RWPE1 (cell line): ENCODE results near the gene FCN1.

Source experiments
- CTCF ChIA-PET: fragments of 350-600 bp; sonication (Branson Sonifier 250); formaldehyde crosslinking; extraction: SDS; loops from one replicate; lab custom pipeline; 2021; lab: Yijun Ruan, JAX
- POLR2A ChIA-PET: fragments of 400-600 bp; formaldehyde crosslinking; extraction: SDS; loops from one replicate; lab custom pipeline; 2020; ENCODE audit warnings: antibody characterized with exemption; ENCODE audit not compliant: low non-redundant PET; lab: Yijun Ruan, JAX
- DNase-seq: peaks from one replicate; pipeline ENCODE4 v3.0.0; 2012; ENCODE audit warnings: low spot score
- H3K27ac ChIP-seq: fragments of 450-650 bp; 2 replicates; pipeline ENCODE4 v1.5.1; 2017
- CTCF ChIP-seq: fragments of 450-650 bp; conservative IDR thresholded peaks from 2 replicates; pipeline ENCODE4 v1.5.1; 2017; ENCODE audit warnings: low read depth, mild to moderate bottlenecking

FCN1 gene

DNA sequence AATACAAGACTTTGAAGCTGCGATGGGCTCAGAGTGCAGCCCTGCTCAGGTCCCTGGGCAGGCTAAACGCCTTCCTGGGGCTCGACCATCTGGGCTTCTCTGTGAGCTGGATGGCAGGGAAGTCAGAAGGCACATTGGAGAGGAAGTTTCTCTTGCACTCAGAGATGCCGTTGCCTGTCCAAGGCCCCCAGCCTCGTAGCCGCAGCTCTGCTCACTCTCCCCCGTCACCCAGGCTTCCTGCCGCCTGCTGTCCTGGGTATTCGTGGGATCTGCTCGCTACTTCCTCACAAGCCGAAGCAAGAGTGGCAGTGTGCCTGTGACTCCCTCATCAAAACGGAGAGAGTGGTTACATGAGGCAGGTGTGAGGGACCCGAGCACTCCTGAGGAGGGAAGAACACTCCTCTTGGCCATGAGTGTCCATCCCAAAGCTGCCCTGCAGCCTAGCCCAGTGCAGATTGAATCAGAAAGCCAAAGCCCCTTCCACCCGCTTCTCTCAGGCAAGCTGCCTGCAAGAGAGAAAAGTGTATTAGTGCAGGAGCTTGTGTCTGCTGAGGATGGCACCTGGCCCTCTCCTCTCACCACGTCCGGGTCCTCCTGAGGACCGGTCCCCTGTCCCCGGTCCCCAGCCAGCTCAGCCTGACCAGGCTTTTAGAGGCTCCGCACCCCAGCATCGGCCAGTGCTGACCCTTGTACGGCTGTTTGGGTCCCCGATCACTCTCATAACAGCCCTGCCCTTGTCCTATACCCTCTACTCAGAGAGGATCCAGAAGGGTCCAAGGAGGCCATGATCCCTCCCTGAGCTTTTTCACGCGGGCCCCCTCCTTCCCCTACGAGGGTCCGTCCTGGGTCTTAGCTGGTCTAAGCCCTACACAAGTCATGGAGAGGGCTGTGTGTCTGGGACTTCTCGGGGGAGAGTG is 29.8 kb downstream of the FCN1 start:
- POLR2A ChIA-PET = no interaction called here
- DNase-seq = no peak
- TF ChIP-seq CTCF = no peak
- H3K27ac ChIP-seq = no peak overlapping the region
- CTCF ChIA-PET = no interaction called here

GRCh38 chr9:134887219-134887618 is 30.5 kb downstream of the FCN1 start:
- DNase-seq = no peak
- no peak overlapping the region for H3K27ac ChIP-seq
- TF ChIP-seq CTCF = no peak
- CTCF ChIA-PET = interaction anchor here (0.7 kb wide), 1 partner anchor 126 kb away, joined by 5 read pairs; no protein-coding TSS in a partner anchor
- POLR2A ChIA-PET = no interaction called here

DNA sequence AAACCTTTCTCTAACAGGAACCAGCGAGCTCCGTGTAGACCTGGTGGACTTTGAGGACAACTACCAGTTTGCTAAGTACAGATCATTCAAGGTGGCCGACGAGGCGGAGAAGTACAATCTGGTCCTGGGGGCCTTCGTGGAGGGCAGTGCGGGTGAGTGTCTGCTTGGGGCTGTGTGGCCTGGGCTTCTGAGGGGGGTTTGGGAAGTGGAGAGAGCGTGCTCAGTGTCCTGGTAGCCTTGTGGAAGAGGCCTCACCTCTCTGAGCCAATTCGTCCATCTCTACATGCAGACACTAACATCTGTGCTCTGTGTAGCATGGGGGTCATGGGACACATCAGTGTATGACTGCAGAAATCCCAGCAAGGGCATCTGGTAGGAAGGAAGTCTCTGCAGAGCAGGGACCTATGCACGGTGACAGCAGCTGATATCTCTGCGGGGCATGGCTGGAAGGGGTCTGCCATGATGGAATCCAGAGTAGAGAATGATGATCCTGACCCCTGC is 31.2 kb downstream of the FCN1 start:
- H3K27ac ChIP-seq = no peak overlapping the region
- no peak for TF ChIP-seq CTCF
- ChIA-PET POLR2A (no interaction called here), CTCF (interaction anchor here (0.7 kb wide), 2 partner anchors 12 to 448 kb away, joined by 3 to 4 read pairs; no protein-coding TSS in a partner anchor)
- no peak for DNase-seq

DNA sequence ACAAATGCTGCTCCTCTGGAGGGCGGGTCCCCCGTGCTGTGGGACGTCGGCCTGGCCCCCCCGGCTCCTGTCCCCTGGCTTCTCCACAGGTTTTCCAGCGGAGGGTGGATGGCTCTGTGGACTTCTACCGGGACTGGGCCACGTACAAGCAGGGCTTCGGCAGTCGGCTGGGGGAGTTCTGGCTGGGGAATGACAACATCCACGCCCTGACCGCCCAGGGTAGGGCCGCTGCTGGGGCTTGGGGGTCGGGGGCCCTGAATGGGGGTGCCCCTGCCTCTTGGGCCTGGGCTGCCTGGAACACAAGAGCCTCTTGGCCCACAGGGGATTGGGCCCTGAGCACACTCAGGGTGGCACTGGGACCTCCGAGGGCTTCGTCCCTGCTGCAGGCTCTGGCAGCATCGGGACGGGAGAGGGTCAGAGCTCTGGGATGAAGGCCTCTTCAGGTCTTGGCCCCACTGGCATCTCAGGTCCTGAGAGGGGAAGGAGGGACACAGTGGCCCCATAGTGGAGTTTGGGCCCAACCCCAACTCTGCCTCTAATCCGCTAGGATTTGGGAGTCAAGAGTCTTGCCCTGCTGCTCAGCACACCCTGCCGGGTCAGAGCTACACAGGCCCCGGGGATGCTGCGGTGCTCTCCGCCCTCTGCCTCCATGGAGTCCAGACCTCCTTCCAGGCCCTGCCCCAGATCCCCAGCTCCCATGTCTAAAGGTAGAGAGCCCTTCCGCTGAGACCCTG is 31.9 kb downstream of the FCN1 start:
- no peak for DNase-seq
- ChIA-PET CTCF (interaction anchor here (0.7 kb wide), 2 partner anchors 13 to 448 kb away, joined by 3 to 4 read pairs; no protein-coding TSS in a partner anchor), POLR2A (no interaction called here)
- no peak for TF ChIP-seq CTCF
- no peak overlapping the region for H3K27ac ChIP-seq

- ChIA-PET CTCF (no interaction called here), POLR2A (no interaction called here)
- H3K27ac ChIP-seq = no peak overlapping the region
- no peak for DNase-seq
- TF ChIP-seq CTCF = no peak
Observed at GRCh38 chr9:134885001-134885678, 32.6 kb downstream of the FCN1 start.

GRCh38 chr9:134884492-134884891 is 33.2 kb downstream of the FCN1 start:
- TF ChIP-seq CTCF = no peak
- ChIA-PET CTCF (interaction anchor here (0.6 kb wide), 1 partner anchor 478 kb away, joined by 3 read pairs; no protein-coding TSS in a partner anchor), POLR2A (no interaction called here)
- no peak for DNase-seq
- H3K27ac ChIP-seq = no peak overlapping the region
